HG03575 (cell line): Measurements from ENCODE around the gene IMMP2L.
A peak's percentile ranks its signal among the peaks of the same experiment; 100 is the strongest.
"Not testable (repeated sequence)": the region's sequence is repeated elsewhere in the genome, so short reads cannot be mapped to it uniquely, and the experiment has no call there.

Experiments used
- ATAC-seq: cut with Tn5 transposase; IDR thresholded peaks from one replicate; pipeline ENCODE4 v1.9.1; 2021; ENCODE audit not compliant: unreplicated experiment, insufficient number of reproducible peaks, low FRiP score; ENCODE audit errors: extremely low read depth

IMMP2L gene

DNA sequence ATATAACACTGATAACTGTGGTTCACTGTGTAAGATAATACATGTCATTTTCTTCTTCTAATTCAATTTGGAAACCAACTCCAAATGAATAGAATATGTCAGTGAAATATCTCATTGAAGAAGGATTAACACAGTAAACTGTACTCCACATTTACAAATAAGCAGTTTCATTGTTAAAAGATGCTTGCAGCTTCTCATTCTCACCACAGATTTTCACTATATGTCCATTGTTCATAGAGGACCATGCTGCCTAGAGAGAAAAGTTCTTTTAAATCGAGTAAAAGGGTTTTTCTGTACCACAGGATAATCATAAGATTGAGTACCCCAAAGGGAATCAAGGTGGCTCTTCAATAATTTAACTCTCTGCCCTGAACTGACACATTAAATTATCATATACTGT is 305.9 kb downstream of the IMMP2L start:
- ATAC-seq, result no peak

DNA sequence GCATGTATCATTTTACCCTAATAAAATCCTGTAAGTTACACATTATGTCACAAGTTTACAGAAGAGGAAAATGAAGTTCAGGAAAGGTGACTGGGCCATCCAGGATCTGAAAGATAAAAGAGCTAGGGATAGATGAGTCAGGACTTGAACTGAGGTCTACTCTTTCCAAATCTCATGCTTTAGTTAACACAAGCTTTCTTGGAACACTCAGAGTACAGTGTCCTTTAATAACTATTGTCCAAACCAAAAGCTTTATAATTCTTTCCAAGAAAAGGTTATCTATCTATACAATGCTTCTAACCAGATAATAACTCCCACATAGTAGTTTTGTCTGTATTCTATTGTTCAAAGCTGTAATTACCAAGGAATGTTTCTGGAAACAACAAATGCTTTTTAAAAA is 306.7 kb downstream of the IMMP2L start:
- no peak for ATAC-seq

DNA sequence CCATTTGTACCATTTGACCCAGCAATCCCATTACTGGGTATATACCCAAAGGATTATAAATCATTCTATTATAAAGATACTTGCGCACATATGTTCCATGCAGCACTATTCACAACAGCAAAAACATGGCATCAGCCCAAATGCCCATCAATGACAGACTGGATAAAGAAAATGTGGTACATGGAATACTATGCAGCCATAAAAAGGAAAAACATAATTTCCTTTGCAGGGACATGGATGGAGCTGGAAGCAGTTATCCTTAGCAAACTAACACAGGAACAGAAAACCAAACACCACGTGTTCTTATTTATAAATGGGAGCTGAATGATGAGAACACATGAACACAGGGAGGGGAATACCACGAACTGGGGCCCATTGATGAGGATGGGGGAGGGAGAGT is 310.9 kb downstream of the IMMP2L start:
- not testable (repeated sequence) for ATAC-seq

DNA sequence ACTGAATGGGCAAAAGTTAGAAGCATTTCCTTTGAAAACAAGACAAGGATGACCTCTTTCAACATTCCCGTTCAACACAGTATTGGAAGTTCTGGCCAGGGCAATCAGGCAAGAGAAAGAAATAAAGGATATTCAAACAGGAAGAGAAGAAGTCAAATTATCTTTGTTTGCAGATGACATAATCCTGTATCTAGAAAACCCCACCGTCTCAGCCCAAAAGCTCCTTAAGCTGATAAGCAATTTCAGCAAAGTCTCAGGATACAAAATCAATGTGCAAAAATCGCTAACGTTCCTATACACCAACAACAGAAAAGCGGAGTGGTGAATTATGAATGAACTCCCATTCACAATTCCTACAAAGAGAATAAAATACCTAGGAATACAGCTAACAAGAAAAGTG is 312.5 kb downstream of the IMMP2L start:
- not testable (repeated sequence) for ATAC-seq

DNA sequence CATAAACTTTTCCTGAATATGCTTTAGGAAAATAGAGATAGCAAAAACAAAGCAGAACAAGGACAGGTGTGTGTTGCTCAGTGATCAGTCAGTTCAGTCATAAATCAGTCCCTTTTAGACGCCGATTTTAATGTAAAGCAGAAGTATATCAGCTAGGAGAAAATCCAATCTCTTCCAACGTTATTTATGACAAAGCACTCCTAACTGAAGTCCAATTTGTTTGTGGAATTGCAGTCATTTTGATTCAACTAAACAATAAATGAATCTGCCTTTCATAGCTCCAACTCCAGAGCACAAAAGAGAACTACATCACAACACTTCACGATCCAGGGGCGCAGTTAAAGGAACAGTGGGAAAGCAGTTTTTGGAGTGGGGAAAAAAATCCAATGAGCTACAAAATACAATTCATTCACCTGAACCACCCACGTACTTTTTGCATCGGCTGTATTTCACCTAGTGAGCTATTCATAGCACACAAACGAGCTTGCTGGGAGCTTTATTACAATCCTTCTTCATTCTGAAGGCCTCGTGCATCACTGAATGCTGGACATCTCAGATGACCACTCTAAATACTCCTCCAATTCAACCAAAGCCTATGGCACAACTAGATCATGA is 320.0 kb downstream of the IMMP2L start:
- ATAC-seq, result no peak

DNA sequence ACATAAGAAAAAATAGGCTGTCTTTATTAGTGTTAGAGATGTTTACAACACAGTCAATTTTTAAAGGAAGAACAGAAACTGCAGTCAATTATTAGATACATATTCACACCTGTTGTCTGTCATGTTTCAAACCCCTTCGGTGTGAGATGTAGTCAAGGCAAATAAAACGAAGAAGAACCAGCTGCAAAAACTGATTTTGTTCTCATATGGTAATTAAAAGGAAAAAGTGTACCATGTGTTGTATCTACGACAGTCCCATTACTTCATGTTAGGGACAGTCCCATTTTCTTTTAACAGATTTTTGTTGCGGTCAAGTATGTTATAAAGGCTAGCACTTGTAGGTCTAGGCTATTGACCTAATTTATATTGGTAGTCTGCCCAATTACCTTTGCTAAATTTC is 321.9 kb downstream of the IMMP2L start:
- ATAC-seq, result no peak

DNA sequence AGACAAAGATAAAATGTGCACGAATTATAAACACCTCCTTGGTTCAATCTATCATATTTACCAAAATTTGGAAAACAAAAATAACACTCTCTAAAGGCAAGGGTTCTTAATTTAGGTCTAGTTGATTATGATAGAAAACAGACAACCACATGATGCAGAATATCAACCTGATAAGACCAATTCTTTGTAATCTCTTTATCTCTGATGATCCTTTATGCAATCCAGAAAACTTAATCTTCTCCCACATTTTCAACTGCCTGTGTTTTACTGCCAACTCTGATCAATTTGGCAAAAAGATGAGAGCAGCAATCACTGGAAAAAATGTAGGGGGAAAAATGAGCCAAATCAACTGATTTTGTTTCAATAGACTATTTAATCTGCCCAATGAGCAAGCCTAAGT is 322.9 kb downstream of the IMMP2L start:
- no peak for ATAC-seq

DNA sequence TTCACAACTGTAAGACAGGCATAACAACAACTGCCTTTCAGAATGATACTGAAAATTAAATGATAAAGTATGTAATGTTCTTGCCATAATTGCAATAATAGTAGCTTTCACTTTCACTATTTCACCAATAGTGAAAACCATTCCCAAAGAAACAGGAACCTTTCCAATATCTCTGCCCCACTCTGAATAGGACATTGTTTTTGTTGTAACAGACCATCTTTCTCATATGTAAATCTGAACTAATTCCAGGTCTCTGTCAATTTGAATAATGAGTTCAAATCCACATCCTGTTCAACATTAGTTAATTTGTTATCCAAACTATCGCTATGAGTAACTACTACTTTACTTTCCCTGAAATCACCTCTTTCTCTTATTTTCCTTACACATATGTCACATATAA is 323.4 kb downstream of the IMMP2L start:
- ATAC-seq, result no peak

DNA sequence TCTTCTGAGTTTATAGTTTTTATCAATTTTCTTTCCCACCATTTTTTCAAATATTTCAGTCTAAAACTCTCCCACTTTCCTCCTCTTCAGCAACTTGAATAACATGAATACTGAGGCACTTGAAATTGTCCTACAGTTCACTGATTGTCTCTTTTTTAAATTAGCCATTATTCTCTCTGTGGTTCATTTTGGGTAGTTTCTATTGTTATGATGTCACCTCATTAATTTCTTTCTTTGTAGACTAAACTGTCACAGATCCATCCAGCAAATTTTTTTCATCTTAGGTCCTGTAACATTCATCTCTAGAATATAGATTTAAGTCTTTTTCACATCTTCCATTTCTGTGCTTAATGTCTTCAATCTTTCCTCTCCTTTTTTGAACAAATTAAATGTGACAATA is 326.6 kb downstream of the IMMP2L start:
- no peak for ATAC-seq

DNA sequence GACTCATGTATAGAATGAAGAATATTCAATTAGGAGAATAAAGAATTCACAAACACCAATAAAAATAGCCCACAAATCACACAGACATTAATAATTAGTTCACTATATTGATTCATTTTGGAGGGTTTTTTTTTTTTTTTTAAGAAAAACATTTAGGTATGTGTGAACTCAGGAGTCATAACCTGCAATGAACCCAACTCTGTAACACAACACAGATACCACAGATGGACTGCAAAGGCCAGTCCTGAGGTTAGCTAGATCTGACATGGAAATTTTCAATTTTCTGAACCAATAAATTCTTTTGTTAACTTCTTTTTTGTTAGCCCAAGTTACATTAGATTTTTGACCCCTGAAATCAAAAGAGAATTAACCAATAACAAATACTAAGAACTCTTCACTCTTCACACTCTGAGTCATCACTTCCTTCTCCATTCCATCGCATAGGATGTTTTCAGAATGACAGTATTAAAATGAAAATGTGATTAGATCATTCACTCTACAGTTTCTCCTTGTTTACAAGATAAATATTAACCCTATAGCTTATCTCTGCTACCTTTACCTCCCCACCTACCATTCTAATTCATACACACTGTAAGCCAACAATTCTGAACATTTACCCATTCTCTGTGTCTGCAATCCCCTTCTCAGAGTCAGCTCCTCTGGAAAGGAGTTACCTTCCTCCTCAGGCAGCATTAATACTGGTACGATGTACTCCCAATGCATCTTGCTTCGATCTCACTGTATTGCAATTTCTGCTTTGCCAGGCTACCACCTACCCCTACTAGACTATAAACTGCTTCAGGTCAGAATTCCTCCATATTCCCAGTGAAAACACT is 329.8 kb downstream of the IMMP2L start:
- ATAC-seq, result peak; percentile 70

DNA sequence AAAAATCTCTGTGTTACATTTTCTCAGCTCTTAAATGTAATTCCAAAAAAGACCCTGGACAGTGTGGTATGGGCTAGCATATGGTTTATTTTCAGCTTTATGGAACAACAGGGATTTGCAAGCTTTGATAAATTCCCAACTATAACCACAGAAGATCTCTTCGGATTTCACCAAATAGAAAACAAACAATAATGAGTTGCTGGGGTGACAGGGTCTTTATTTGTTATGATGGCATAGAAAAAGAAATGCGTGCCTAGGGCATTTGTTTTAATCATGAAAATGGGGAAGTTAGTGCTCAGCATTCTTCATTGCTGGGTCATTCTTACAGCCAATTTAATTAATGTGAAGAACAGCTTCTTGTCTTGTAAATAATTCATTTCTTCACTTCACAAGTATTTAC is 332.4 kb downstream of the IMMP2L start:
- ATAC-seq, result no peak

DNA sequence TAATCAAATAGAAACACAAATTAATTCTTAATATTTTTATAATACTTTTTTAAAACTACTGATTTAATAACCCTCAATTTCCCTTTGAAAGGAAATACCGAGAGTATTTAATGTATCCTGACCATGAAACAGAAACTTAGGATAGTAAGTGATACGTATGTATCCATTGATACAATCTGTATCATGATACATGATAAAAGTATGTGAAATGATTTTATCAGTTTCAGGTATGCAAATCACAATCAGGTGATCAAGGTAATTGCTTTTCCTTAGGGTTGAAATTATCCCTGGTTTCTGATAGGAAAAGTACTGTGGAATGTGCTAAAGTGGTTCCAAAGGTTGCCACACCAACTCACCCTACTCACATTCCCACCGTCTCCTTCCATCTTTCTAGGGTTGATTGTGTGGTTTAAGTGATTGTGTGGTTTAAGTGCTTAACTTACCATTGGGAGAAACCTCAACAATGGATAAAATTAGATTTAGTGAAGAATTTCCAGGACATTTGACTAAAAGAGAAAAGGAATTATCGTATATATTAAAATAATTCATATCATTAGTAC is 333.0 kb downstream of the IMMP2L start:
- ATAC-seq, result no peak

DNA sequence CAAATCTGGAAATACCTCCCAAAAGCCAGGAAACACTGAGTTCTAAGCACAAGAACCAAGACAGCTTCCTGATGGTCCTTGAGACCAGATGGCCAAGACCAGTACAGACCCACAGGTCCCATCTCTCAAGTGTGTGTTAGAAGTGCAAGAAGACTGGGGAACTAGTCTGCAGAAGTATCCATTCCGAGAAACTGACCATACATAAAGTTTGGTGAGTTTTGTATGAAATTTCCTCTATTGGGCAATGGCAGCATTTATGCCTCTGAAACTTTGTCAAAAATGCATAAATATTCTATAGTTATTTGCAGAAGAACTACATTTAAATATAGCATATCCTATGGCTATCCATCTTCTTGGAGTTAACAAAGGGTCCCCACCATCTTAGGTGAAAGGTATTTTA is 333.9 kb downstream of the IMMP2L start:
- no peak for ATAC-seq

DNA sequence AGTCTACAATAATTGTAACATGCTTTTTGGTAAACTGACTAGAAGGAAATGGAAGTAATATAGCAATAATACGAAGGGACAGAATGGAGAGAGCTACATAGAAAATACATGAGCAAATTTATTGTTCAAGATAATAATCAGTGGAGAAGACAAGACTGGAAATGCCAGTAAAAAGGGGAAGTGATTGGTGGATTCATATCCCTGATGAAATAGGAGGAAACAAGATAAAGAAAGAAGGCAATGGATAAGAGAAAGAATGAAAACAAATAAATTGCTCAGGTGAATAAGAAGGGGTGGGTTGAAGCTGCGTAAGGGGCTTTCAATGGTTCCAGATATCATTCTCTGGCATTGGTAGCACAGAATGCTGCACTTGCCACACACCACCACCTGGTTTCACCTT is 335.5 kb downstream of the IMMP2L start:
- no peak for ATAC-seq

DNA sequence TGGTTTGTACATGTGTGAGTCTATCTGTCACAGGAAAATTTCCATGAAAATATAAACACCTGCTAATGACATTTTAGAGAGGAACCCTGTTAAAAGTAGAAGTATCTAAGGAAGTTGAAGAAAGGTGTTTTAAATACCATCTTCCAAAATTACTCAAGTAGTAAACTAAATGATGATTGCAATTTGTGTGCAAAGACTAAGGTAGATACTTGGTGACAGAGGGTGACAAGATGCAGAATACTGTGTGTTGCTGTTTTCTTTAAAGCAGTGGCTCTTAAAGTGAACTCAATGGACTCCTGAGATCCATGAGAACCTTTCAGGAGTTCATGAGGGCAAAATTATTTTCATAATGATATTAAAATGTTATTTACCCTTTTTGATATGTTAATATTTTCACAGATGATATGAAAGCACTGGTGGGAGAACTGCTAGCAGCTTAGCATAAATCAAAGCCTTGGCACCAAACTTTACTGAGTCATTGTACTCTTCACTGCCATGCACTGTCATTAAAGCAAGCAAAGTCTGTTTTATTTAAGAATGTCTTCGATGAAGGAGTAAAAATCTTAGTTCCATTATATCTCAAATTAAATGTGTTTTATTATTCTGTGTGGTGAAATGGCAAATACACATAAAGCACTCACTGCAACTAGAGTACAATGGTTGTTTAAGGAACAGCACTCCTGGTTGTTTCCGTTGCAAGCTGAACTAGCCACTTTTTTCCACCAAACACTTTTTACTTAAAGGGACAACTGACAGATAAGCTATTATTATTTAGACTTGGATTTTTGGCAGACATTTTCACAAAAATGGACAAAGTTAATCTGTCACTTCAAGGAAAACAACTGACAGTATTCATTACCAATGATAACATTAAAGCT is 337.7 kb downstream of the IMMP2L start:
- ATAC-seq, result no peak

DNA sequence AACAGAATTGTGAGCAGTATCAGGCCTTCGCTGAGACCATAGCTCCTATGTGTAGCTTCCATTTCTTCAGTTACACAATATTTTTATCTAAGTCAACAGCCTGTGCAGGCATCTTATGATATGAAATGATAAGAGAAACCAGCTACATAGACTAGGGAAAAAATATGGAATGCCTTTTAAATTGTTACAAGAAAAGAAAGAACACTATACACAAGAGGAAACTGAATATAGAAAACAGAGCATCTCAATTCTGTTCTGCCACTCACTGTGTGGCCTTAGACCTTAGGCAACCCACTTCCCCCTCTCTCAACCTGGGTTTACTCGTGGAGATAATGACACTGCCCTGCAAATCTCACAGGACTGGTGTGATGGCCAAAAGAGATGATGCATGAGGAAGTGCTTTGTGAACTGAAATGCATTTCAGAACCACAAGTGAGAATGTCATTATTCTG is 338.5 kb downstream of the IMMP2L start:
- no peak for ATAC-seq

DNA sequence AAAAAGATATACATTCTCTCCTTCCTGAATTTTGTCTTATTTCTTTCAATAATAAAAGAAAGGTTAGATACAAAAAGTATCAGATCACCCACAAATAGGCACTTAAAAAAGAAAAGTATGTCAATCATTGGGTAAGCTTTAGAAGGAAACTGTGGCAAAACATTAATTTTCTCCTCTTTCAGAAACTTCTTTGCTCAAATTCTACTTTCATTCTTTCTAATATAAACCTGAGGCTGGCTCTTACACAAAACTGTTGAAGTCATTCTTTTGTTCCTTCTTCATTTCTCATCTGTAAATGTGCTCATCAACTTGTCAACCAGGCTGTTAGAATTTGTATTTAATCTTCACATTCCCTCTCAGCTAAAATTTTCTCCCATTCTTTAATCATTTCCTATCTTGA is 346.7 kb downstream of the IMMP2L start:
- ATAC-seq, result no peak

DNA sequence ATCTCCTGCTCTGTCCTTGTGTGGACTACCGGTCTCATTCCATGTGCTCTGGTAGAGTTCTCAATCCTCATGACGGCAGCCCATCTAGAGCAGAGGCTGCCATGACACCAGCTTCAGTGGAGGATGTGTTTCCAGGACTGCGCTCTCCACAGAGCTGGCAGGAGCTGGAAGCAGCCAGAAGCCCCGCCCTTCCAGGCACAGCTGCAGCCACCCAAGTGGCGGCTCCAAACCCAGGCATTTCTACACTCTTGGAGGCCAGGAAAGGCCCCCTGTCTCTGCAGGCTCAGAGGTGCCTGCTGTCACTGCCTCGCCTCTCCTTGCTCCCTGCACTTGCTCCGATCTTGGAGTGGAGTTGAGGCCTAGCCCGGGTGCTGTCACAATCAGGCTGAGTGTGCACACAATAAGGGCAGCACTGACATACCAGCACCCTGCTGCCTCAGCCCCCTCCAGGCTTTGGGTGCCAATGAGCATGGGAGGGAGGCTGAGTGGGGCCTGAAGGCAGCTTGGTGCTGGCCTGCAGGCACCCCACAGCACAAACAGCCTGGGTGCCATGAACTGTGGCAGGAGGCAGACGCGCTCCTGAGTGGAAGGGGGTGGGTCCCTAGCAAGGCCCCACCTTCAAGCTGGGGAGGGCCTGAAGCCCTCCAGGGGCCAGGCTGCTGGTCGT is 349.3 kb downstream of the IMMP2L start:
- ATAC-seq, result no peak

DNA sequence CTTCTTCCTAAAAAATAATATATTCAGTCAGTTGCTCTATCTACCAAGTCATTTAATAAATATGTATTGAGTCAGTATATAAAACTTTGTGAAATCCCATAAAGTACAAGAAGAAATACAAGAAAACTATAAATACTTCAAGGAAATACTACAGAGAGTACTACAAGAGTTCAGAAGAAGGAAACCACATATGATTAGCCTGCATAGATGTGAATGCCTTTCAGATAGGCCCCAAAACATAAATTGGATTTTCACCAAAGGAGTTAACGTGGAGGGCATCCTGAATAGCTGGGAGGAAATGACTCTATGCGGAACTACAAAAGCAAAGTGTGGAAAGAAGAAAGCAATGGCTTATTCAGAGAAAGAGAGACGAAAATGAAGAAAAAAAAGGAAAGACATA is 351.3 kb downstream of the IMMP2L start:
- no peak for ATAC-seq
